ENCODE results near the gene GALNT2. TPM values are rescaled to one million over a fixed set of nuclear protein-coding genes. Genes with fewer than 3 reads are reported as not detected.

GALNT2 gene
- total RNA-seq, 1 donor from 2014 or later: 66.3 TPM

- no peak overlapping the region for H3K27ac Mint-ChIP-seq
- H3K36me3 Mint-ChIP-seq: no peaks in the 10 kb centered on the region
- H3K27me3 Mint-ChIP-seq: peaks cover 19% of the 10 kb centered on the region
- no peak for TF ChIP-seq CTCF (conservative IDR thresholded peaks at IDR 0.05)
- H3K9me3 Mint-ChIP-seq: peaks cover 5% of the 10 kb centered on the region
- H3K4me1 Mint-ChIP-seq (ENCODE audit: unreplicated experiment): no peaks in the 10 kb centered on the region
- no peak overlapping the region for H3K4me3 Mint-ChIP-seq
- no peak for DNase-seq (ENCODE audit: extremely low spot score, unreplicated experiment)
Measured at GRCh38 chr1:230057681-230058565, 9.1 kb upstream of the GALNT2 start.

GRCh38 chr1:230058626-230059025 lies 8.4 kb upstream of the GALNT2 start:
- Mint-ChIP-seq H3K4me1 (ENCODE audit: unreplicated experiment) (no peaks in the 10 kb centered on the region), H3K9me3 (peaks cover 5% of the 10 kb centered on the region), H3K27me3 (peaks cover 18% of the 10 kb centered on the region), H3K36me3 (no peaks in the 10 kb centered on the region), H3K27ac (no peak overlapping the region), H3K4me3 (no peak overlapping the region)
- DNase-seq (ENCODE audit: extremely low spot score, unreplicated experiment): no peak
- no peak for TF ChIP-seq CTCF (conservative IDR thresholded peaks at IDR 0.05)

DNA sequence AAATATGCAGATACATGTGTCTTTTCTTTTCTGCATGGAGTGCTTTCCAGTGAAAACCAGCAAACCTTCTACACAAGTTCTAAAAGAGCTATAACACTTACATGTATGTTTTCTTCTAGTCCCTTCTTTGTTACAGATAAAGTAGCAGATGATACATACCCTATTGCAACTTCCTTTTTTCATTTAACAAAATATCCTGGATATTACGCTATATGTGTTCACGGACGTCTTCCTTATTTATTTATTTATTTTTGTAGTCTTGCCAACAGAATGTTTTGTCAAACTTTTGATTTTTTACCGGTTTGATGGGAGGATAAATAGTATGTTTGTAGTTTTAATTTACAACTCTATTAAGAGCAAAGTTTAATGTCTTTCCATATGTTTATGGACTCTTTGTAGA lies 5.2 kb upstream of the GALNT2 start:
- peaks cover 4% of the 10 kb centered on the region for H3K4me1 Mint-ChIP-seq (ENCODE audit: unreplicated experiment)
- DNase-seq (ENCODE audit: extremely low spot score, unreplicated experiment): no peak
- H3K36me3 Mint-ChIP-seq: no peaks in the 10 kb centered on the region
- no peak overlapping the region for H3K4me3 Mint-ChIP-seq
- H3K27ac Mint-ChIP-seq: no peak overlapping the region
- TF ChIP-seq CTCF (conservative IDR thresholded peaks at IDR 0.05): no peak
- peaks cover 5% of the 10 kb centered on the region for H3K9me3 Mint-ChIP-seq
- peaks cover 13% of the 10 kb centered on the region for H3K27me3 Mint-ChIP-seq

DNA sequence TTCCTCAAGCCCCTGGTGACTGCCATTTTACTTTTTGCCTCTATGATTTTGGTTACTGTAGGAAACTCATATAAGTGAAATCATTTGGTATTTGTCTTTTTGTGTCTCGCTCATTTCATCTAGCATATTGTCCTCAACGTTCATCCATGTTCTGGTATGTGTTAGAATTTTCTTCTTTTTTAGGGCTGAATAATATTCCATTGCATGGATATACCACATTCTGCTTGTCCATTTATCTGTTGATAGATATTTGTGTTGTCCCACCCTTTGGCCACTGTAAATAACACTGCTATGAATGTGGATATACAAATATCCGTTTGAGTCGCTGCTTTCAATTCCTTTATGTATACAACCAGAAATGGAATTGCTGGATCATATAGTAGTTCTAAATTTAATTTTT lies 4.5 kb upstream of the GALNT2 start:
- no peak for TF ChIP-seq CTCF (conservative IDR thresholded peaks at IDR 0.05)
- Mint-ChIP-seq H3K4me3 (no peak overlapping the region), H3K9me3 (peaks cover 5% of the 10 kb centered on the region), H3K4me1 (ENCODE audit: unreplicated experiment) (peaks cover 4% of the 10 kb centered on the region), H3K27me3 (peaks cover 5% of the 10 kb centered on the region), H3K36me3 (no peaks in the 10 kb centered on the region), H3K27ac (no peak overlapping the region)
- no peak for DNase-seq (ENCODE audit: extremely low spot score, unreplicated experiment)

DNA sequence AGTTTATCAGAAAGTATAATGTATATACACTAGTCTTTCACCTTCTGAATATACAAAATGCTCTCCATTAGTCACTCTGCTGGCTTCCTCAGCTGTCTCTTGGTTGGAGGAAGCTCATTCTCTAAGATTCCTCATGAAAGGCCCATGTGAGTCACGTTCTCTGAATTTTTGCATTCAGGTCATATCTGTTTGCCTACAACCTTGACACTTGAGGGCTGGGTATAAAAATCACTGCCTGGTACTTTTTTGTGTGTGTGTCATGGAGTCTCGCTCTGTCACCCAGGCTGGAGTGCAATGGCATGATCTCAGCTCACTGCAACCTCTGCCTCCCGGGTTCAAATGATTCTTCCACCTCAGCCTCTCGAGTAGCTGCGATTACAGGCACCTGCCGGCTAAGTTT lies 2.8 kb upstream of the GALNT2 start:
- Mint-ChIP-seq H3K4me1 (ENCODE audit: unreplicated experiment) (peaks cover 14% of the 10 kb centered on the region), H3K27me3 (peaks cover 4% of the 10 kb centered on the region), H3K9me3 (peaks cover 5% of the 10 kb centered on the region), H3K27ac (no peak overlapping the region), H3K36me3 (no peaks in the 10 kb centered on the region), H3K4me3 (no peak overlapping the region)
- no peak for DNase-seq (ENCODE audit: extremely low spot score, unreplicated experiment)
- no peak for TF ChIP-seq CTCF (conservative IDR thresholded peaks at IDR 0.05)

All from type B pancreatic cell (in vitro differentiated cells).